Measurements from ENCODE around the gene BBS10. TPM values are rescaled to one million over a fixed set of nuclear protein-coding genes. Genes with fewer than 3 reads are reported as not detected.
"Not testable (repeated sequence)": the region's sequence is repeated elsewhere in the genome, so short reads cannot be mapped to it uniquely, and the experiment has no call there.

Gene BBS10
- total and polyA plus RNA-seq, 7 donors: 3.6 to 9.1 (median 5.5) TPM

- DNase-seq (no peak), ATAC-seq (no peak)
- H3K27me3 ChIP-seq (ENCODE audit: insufficient read depth in 3 of 3, low read length in 2 of 3): no peaks in the 10 kb centered on the region
- H3K4me1 ChIP-seq: no peaks in the 10 kb centered on the region
- intact Hi-C loops (cut with DNase I): no loop called here
- no peaks in the 10 kb centered on the region for H3K9me3 ChIP-seq
- no peak for TF ChIP-seq CTCF (IDR thresholded peaks at IDR 0.05)
- H3K4me3 ChIP-seq: no peak overlapping the region
- no peak overlapping the region for H3K27ac ChIP-seq
- WGBS, 3 donors: 94 to 100% (median 96%) methylated on average over 1 of the region's 1 CpG
- peaks cover 3 to 99% of the 10 kb centered on the region in 2 donors for H3K36me3 ChIP-seq (ENCODE audit: insufficient read depth in 1 of 2, low read depth in 1 of 2)
Observed at GRCh38 chr12:76374386-76375020, 26.3 kb upstream of the BBS10 start.

- no peak overlapping the region for H3K4me3 ChIP-seq
- WGBS, 3 donors: 92 to 98% (median 95%) methylated on average over 1 of the region's 1 CpG
- no peaks in the 10 kb centered on the region for H3K27me3 ChIP-seq (ENCODE audit: insufficient read depth in 3 of 3, low read length in 2 of 3)
- H3K9me3 ChIP-seq: no peaks in the 10 kb centered on the region
- ATAC-seq (no peak), DNase-seq (no peak)
- peaks cover 6 to 94% of the 10 kb centered on the region in 2 donors for H3K36me3 ChIP-seq (ENCODE audit: insufficient read depth in 1 of 2, low read depth in 1 of 2)
- H3K4me1 ChIP-seq: no peaks in the 10 kb centered on the region
- intact Hi-C loops (cut with DNase I): no loop called here
- TF ChIP-seq CTCF (IDR thresholded peaks at IDR 0.05): no peak
- no peak overlapping the region for H3K27ac ChIP-seq
Observed at GRCh38 chr12:76368230-76368629, 20.0 kb upstream of the BBS10 start.

- H3K4me3 ChIP-seq: no peak overlapping the region
- intact Hi-C loops (cut with DNase I): no loop called here
- no peaks in the 10 kb centered on the region for H3K9me3 ChIP-seq
- H3K4me1 ChIP-seq: no peaks in the 10 kb centered on the region
- no peak for ATAC-seq
- 92 to 100% (median 97%) methylated on average over 1 of the region's 1 CpG for WGBS, 3 donors
- no peak for TF ChIP-seq CTCF (IDR thresholded peaks at IDR 0.05)
- no peak for DNase-seq
- H3K36me3 ChIP-seq (ENCODE audit: insufficient read depth in 1 of 2, low read depth in 1 of 2): peaks cover 6 to 73% of the 10 kb centered on the region in 2 donors
- no peaks in the 10 kb centered on the region for H3K27me3 ChIP-seq (ENCODE audit: insufficient read depth in 3 of 3, low read length in 2 of 3)
- no peak overlapping the region for H3K27ac ChIP-seq
Observed at GRCh38 chr12:76366163-76366562, 17.9 kb upstream of the BBS10 start.

GRCh38 chr12:76364131-76364530 is 15.9 kb upstream of the BBS10 start:
- H3K36me3 ChIP-seq (ENCODE audit: insufficient read depth in 1 of 2, low read depth in 1 of 2): peaks cover 3 to 62% of the 10 kb centered on the region in 2 donors
- WGBS, 3 donors: 95 to 98% (median 95%) methylated on average over 5 of the region's 5 CpGs
- H3K9me3 ChIP-seq: not testable (repeated sequence)

GRCh38 chr12:76360316-76360715 is 12.1 kb upstream of the BBS10 start:
- intact Hi-C loops (cut with DNase I): no loop called here
- Histone ChIP-seq H3K27ac (no peak overlapping the region), H3K4me3 (no peak overlapping the region), H3K27me3 (ENCODE audit: insufficient read depth in 3 of 3, low read length in 2 of 3) (no peaks in the 10 kb centered on the region), H3K36me3 (ENCODE audit: insufficient read depth in 1 of 2, low read depth in 1 of 2) (peaks cover 0 to 62% of the 10 kb centered on the region in 2 donors), H3K4me1 (no peaks in the 10 kb centered on the region), H3K9me3 (no peaks in the 10 kb centered on the region)
- WGBS, 3 donors: 96 to 99% (median 96%) methylated on average over 9 of the region's 9 CpGs
- no peak for ATAC-seq
- no peak for DNase-seq
- no peak for TF ChIP-seq CTCF (IDR thresholded peaks at IDR 0.05)

More at GRCh38 chr12:76364131-76364530, 15.9 kb upstream of the BBS10 start:
- H3K4me3 ChIP-seq; DNase-seq; H3K27ac ChIP-seq; H3K27me3 ChIP-seq (ENCODE audit: insufficient read depth in 3 of 3, low read length in 2 of 3); ATAC-seq; H3K4me1 ChIP-seq; intact Hi-C loops (cut with DNase I): not testable (repeated sequence)

All from psoas muscle (tissue), 8 donors.